SK-N-SH (cell line): Measurements from ENCODE around the gene CPN2. TPM values are rescaled to one million over a fixed set of nuclear protein-coding genes. Genes with fewer than 3 reads are reported as not detected.

ENCODE experiments used
- CTCF ChIA-PET: fragments of 300-600, 350-600 bp; formaldehyde crosslinking; extraction: SDS; loops from one replicate; lab custom pipeline; 2021; lab: Yijun Ruan, JAX
- POLR2A ChIA-PET: fragments of 350-600 bp; sonication (Branson Sonifier 250); formaldehyde crosslinking; extraction: SDS; loops from one replicate; lab custom pipeline; 2020; ENCODE audit warnings: antibody characterized with exemption, inconsistent platforms; lab: Yijun Ruan, JAX
- DNase-seq: peaks from one replicate; pipeline ENCODE4 v3.0.0; 2012
- H2AFZ ChIP-seq: fragments of 200-600 bp; sonication (generic); 2 replicates; pipeline ENCODE4 v1.8.1; 2016; ENCODE audit warnings: antibody characterized with exemption, mild to moderate bottlenecking, low read depth
- H3F3A ChIP-seq: fragments of 200-600 bp; sonication (generic); replicated peaks from 2 replicates; pipeline ENCODE3; 2016; ENCODE audit warnings: antibody characterized with exemption, mild to moderate bottlenecking; ENCODE audit not compliant: insufficient read depth
- H3K27ac ChIP-seq, 2 experiments: fragments of 200-500 bp in 1 of 2; fragments of 200-600 bp in 1 of 2; sonication (Bioruptor generic) in 1 of 2; sonication (generic), shearing (Covaris generic) in 1 of 2; 2 replicates each; pipeline versions ENCODE4 v1.5.1 to v1.6.1; 2014 to 2016; ENCODE audit warnings: low read depth in 2 of 2, inconsistent platforms in 1 of 2, low read length in 1 of 2, mild to moderate bottlenecking in 1 of 2, mixed read lengths in 1 of 2
- H3K27me3 ChIP-seq: fragments of 200-600 bp; sonication (generic), shearing (Covaris generic); 2 replicates; pipeline ENCODE4 v1.6.1; 2016; ENCODE audit warnings: mixed run types; ENCODE audit not compliant: insufficient read depth
- H3K36me3 ChIP-seq, 2 experiments: fragments of 200-500 bp in 1 of 2; fragments of 200-600 bp in 1 of 2; sonication (Bioruptor generic) in 1 of 2; sonication (generic) in 1 of 2; replicated peaks in 1 of 2; 2 replicates each; pipeline versions ENCODE3 to v1.5.1; 2014 to 2016; ENCODE audit warnings: low read length in 1 of 2, mild to moderate bottlenecking in 1 of 2; ENCODE audit not compliant: insufficient read depth in 2 of 2, control insufficient read depth in 1 of 2
- H3K4me1 ChIP-seq, 2 experiments: fragments of 200-500 bp in 1 of 2; fragments of 200-600 bp in 1 of 2; sonication (Bioruptor generic) in 1 of 2; sonication (generic), shearing (Covaris generic) in 1 of 2; 2 replicates each; pipeline versions ENCODE4 v1.5.1 to v1.6.1; 2014 to 2016; ENCODE audit warnings: low read depth in 1 of 2, low read length in 1 of 2, mixed run types in 1 of 2; ENCODE audit not compliant: insufficient read depth in 2 of 2, control insufficient read depth in 1 of 2
- H3K4me2 ChIP-seq: fragments of 200-600 bp; sonication (generic), shearing (Covaris generic); 2 replicates; pipeline ENCODE4 v1.6.1; 2017; ENCODE audit warnings: mixed run types
- H3K4me3 ChIP-seq, 2 experiments: fragments of 200-500 bp in 1 of 2; fragments of 200-600 bp in 1 of 2; sonication (Bioruptor generic) in 1 of 2; sonication (generic), shearing (Covaris generic) in 1 of 2; 2 replicates each; pipeline versions ENCODE4 v1.5.1 to v1.8.1; 2014 to 2016; ENCODE audit warnings: low read depth in 2 of 2, inconsistent platforms in 1 of 2, low read length in 1 of 2, mild to moderate bottlenecking in 1 of 2, mixed read lengths in 1 of 2, moderate library complexity in 1 of 2
- H3K79me2 ChIP-seq: fragments of 200-600 bp; sonication (generic); 2 replicates; pipeline ENCODE4 v1.8.1; 2017; ENCODE audit warnings: mild to moderate bottlenecking; ENCODE audit not compliant: insufficient read depth
- H3K9ac ChIP-seq: fragments of 200-600 bp; sonication (generic); 2 replicates; pipeline ENCODE4 v1.6.1; 2017; ENCODE audit warnings: mixed run types
- H3K9me2 ChIP-seq: fragments of 200-600 bp; sonication (generic); 2 replicates; pipeline ENCODE4 v1.6.1; 2017; ENCODE audit warnings: mixed run types
- H3K9me3 ChIP-seq: fragments of 200-600 bp; sonication (generic); 2 replicates; pipeline ENCODE4 v1.6.1; 2017; ENCODE audit warnings: mixed run types, mild to moderate bottlenecking, moderate library complexity
- H4K20me1 ChIP-seq: fragments of 200-600 bp; sonication (generic); 2 replicates; pipeline ENCODE4 v1.6.1; 2017; ENCODE audit warnings: mild to moderate bottlenecking, mixed run types; ENCODE audit not compliant: insufficient read depth
- EZH2phosphoT487 ChIP-seq: fragments of 200-600 bp; sonication (generic); IDR thresholded peaks from 2 replicates; pipeline ENCODE4 v1.6.1; 2017; ENCODE audit warnings: low read depth, mixed run types, mild to moderate bottlenecking, antibody characterized with exemption, moderate library complexity, borderline replicate concordance
- FOSL2 ChIP-seq: IDR thresholded peaks from 2 replicates; pipeline ENCODE4 v1.4.0; 2012; ENCODE audit warnings: low read depth, mild to moderate bottlenecking, moderate library complexity, borderline replicate concordance
- IRF3 ChIP-seq: fragments of 150-350 bp; IDR thresholded peaks from 2 replicates; pipeline ENCODE4 v1.6.1; 2016; ENCODE audit warnings: mild to moderate bottlenecking, low read depth, low read length
- MXI1 ChIP-seq: IDR thresholded peaks from 2 replicates; pipeline ENCODE4 v1.6.1; 2012; ENCODE audit warnings: mild to moderate bottlenecking, low read depth, low read length, improper control_type of control experiment
- NFIC ChIP-seq: IDR thresholded peaks from 2 replicates; pipeline ENCODE4 v1.4.0; 2012; ENCODE audit warnings: borderline replicate concordance
- RAD21 ChIP-seq: IDR thresholded peaks from 2 replicates; pipeline ENCODE4 v1.6.1; 2012; ENCODE audit warnings: mild to moderate bottlenecking, low read length
- RCOR1 ChIP-seq: fragments of 150-350 bp; IDR thresholded peaks from 2 replicates; pipeline ENCODE4 v1.6.1; 2017; ENCODE audit warnings: antibody characterized with exemption, low read length
- REST ChIP-seq: IDR thresholded peaks from 2 replicates; pipeline ENCODE4 v1.6.1; 2012; ENCODE audit warnings: mild to moderate bottlenecking, low read depth, low read length, moderate library complexity
- SMC3 ChIP-seq: IDR thresholded peaks from 2 replicates; pipeline ENCODE4 v1.6.1; 2012; ENCODE audit warnings: low read depth, low read length, improper control_type of control experiment
- TEAD4 ChIP-seq: IDR thresholded peaks from 2 replicates; pipeline ENCODE4 v1.4.0; 2012; ENCODE audit warnings: mild to moderate bottlenecking, borderline replicate concordance; ENCODE audit not compliant: insufficient read depth
- WGBS: methylation state at CpG from one replicate; pipeline ENCODE4 v1.1.6; 2017; ENCODE audit warnings: low lambda C conversion rate; 5-methylcytosine and 5-hydroxymethylcytosine counted together
- polyA plus RNA-seq, 3 experiments: library from polyadenylated mRNA; depleted of rRNA; stranded (reverse); fragments of >200 nt; gene quantifications; 2 replicates each; pipeline ENCODE4 v1.2.3, GENCODE V29; 2012

Gene CPN2
- polyA plus RNA-seq, 1 of the 3 experiments (the other 2 are of a cell fraction) = not detected

DNA sequence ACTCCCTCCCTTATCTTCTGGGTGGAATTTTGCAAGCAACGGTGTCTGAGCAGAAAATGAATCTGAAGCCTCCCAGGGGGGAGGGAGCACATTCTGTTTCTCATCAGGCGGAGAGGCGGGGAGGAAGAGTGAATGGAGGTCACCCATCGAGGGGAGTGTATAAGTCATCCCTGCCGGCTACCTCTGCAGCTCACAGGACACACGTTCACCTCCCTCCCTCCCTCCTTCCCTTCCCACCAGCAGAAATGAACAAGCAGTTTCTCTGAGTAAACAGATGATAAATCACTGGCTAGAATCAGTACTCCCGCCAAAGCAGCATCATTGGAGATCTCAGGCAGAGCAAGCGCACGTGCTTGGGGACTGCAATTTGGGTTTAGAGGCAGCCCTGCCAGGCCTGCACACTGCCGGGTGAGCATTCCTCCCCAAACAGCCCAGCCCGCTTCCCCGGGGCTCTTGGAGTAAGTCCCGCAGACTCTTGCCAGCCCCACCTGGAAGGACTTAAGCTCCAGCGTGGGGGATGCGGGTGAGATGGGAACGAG lies 38.3 kb downstream of the CPN2 start:
- H3K9me2 ChIP-seq = no peaks in the 10 kb centered on the region
- H4K20me1 ChIP-seq = no peaks in the 10 kb centered on the region
- peaks cover 8 to 34% of the 10 kb centered on the region in 2 experiments; a peak in 3 of 4 replicates for H3K4me1 ChIP-seq
- H3K9me3 ChIP-seq = no peaks in the 10 kb centered on the region
- H3K27ac ChIP-seq = peak overlapping the region in 1 of 2 experiments; percentile 1; a peak in 1 of 4 replicates
- no peaks in the 10 kb centered on the region for H3K36me3 ChIP-seq
- H3K4me3 ChIP-seq = no peak overlapping the region
- no peaks in the 10 kb centered on the region for H3K79me2 ChIP-seq
- peaks cover 3% of the 10 kb centered on the region for H3F3A ChIP-seq
- no peak overlapping the region for H2AFZ ChIP-seq
- peaks cover 26% of the 10 kb centered on the region for H3K27me3 ChIP-seq
- 0 out of 2 replicates have a peak overlapping the region, but pooled peaks have one; percentile 28 for H3K4me2 ChIP-seq
- 0 out of 2 replicates have a peak, but pooled peaks have one; percentile 3 for TF ChIP-seq SMC3
- TF ChIP-seq FOSL2 = no peak
- peak; percentile 73; the same call in 1 of the 2 replicates for TF ChIP-seq MXI1
- 0 out of 2 replicates have a peak, but pooled peaks have one; percentile 11 for TF ChIP-seq RAD21
- TF ChIP-seq, all 33 proteins: peak for 3
- CTCF ChIA-PET = interaction anchor here (0.6 to 13.4 kb wide), 18 partner anchors 8 to 646 kb away, joined by 3 to 246 read pairs (median 4); no protein-coding TSS in a partner anchor
- POLR2A ChIA-PET = interaction anchor here (0.7 to 2.1 kb wide), 5 partner anchors 10 to 174 kb away, joined by 3 to 6 read pairs (median 4); no protein-coding TSS in a partner anchor
- no peak overlapping the region for H3K9ac ChIP-seq
- DNase-seq = no peak
- 37% methylated on average over 15 of the region's 16 CpGs for WGBS

- 81% methylated on average over 7 of the region's 7 CpGs for WGBS
- Histone ChIP-seq H3K27ac (no peak overlapping the region; a peak in 1 of 4 replicates), H3K9me3 (no peaks in the 10 kb centered on the region), H3K4me2 (no peak overlapping the region), H4K20me1 (no peaks in the 10 kb centered on the region), H3K27me3 (peaks cover 26% of the 10 kb centered on the region), H3K4me3 (no peak overlapping the region), H3K9me2 (no peaks in the 10 kb centered on the region), H3F3A (peaks cover 3% of the 10 kb centered on the region), H3K4me1 (peaks cover 8 to 36% of the 10 kb centered on the region in 2 experiments; a peak in 3 of 4 replicates), H3K79me2 (no peaks in the 10 kb centered on the region), H3K36me3 (no peaks in the 10 kb centered on the region), H2AFZ (no peak overlapping the region), H3K9ac (no peak overlapping the region)
- TF ChIP-seq IRF3 (no peak), RCOR1 (0 out of 2 replicates have a peak, but pooled peaks have one; percentile 11)
- DNase-seq = no peak
- POLR2A ChIA-PET = interaction anchor here (0.9 to 2.1 kb wide), 3 partner anchors 9 to 173 kb away, joined by 3 to 6 read pairs (median 4); no protein-coding TSS in a partner anchor
- CTCF ChIA-PET = interaction anchor here (1.3 to 13.4 kb wide), 8 partner anchors 11 to 646 kb away, joined by 3 to 246 read pairs (median 6); no protein-coding TSS in a partner anchor
These were observed 38.9 kb downstream of the CPN2 start for GRCh38 chr3:194312186-194312742.

DNA sequence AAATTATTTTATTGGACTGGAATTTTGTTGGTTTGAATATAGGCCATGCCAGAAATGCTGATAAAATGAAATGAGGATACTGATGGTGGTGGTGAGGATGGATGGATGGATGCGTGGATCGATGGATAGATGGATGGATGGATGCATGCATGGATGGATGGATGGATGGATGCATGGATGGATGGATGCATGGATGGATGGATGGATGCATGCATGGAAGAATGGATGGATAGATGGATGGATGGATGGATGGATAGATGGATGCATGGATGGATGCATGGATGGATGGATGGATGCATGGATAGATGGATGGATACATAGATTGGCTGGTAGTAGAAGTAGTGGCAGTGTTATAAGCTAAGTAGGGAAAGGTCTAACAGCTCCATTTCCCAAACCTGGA lies 40.1 kb downstream of the CPN2 start:
- peaks cover 32% of the 10 kb centered on the region for H3K27me3 ChIP-seq
- H3K4me2 ChIP-seq = no peak overlapping the region
- no peak overlapping the region for H2AFZ ChIP-seq
- H3K9ac ChIP-seq = no peak overlapping the region
- no peaks in the 10 kb centered on the region for H3K79me2 ChIP-seq
- no peaks in the 10 kb centered on the region for H3K36me3 ChIP-seq
- no peaks in the 10 kb centered on the region for H3K9me3 ChIP-seq
- TF ChIP-seq NFIC (no peak), EZH2phosphoT487 (no peak), TEAD4 (no peak), REST (no peak), SMC3 (no peak), MXI1 (no peak), RAD21 (no peak)
- H3K4me3 ChIP-seq = no peak overlapping the region
- 91% methylated on average over 2 of the region's 2 CpGs for WGBS
- H3K9me2 ChIP-seq = no peaks in the 10 kb centered on the region
- H3K4me1 ChIP-seq = peaks cover 8 to 42% of the 10 kb centered on the region in 2 experiments; a peak in 3 of 4 replicates
- H3K27ac ChIP-seq = no peak overlapping the region
- H3F3A ChIP-seq = peaks cover 3% of the 10 kb centered on the region
- ChIA-PET POLR2A (no interaction called here), CTCF (interaction anchor here (0.8 to 1.5 kb wide), 3 partner anchors 11 to 173 kb away, joined by 3 read pairs; no protein-coding TSS in a partner anchor)
- H4K20me1 ChIP-seq = no peaks in the 10 kb centered on the region
- DNase-seq = no peak
